HL-60/S4 treated with retinoic acid at 250 ng/mL for 4 days and 3 days (cell line): ENCODE data around the gene C8G.

Experiments
- in situ Hi-C: fragments of 300-500 bp; cut with MboI; formaldehyde crosslinking; loops from 2 replicates; pipeline ENCODE4 v1.7.0; 2022; ENCODE audit warnings: low sequenced_read_pairs

The C8G gene

DNA sequence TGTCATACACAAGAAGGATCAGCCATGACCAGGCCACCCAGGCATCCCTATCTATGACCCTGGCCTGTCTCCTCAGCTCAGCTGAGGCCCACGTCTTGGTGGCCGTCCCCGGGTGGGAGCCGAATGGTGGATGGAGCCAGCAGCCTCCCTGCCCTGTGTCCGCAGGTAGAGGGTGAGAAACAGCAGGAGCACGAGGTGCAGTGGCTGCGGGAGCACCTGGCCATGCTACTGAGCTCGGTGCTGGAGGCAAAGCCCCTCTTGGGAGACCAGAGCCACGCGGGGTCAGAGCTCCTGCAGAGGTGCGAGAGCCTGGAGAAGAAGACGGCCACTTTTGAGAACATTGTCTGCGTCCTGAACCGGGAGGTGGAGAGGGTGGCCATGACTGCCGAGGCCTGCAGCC, 25.0 kb upstream of the C8G start:
- in situ Hi-C loops: no loop called here

DNA sequence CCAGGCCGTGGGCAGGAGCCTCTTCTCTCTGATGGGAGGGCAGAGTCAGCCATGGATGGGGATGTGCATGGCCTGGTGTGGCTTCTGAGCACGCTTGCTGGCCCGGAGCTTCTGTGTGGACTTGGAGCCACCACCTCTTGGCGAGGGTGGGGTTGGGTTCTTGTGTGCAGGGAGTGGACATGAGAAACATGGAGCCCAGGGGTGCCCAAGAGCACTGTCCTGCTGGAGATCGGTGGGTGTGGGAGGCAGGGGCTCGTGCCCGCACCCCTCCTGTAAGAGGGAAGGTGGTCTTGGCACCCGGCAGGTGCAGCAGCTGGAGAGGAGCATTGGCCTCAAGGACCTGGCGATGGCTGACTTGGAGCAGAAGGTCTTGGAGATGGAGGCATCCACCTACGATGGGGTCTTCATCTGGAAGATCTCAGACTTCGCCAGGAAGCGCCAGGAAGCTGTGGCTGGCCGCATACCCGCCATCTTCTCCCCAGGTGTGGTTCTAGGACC, 24.3 kb upstream of the C8G start:
- in situ Hi-C loops: no loop called here

DNA sequence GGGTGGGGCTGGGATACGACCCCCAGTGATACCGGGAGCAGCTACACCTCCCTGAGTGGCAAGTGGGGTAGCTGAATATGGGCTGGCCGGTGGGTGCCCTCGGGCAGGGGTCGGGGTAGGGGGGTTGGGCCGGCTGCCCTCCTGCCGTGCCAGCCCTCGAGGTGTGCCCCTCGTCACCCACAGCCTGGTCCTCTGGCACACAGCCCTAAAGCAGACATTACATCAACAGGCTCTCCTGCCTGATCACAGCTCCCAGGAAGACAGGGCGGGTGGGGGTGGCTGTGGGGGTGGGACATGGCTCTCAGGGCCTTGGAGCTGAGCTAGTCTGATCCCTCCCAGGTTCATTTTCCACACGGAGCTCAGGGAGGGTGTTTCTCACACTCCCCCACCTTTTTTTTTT, 23.7 kb upstream of the C8G start:
- in situ Hi-C loops: no loop called here

DNA sequence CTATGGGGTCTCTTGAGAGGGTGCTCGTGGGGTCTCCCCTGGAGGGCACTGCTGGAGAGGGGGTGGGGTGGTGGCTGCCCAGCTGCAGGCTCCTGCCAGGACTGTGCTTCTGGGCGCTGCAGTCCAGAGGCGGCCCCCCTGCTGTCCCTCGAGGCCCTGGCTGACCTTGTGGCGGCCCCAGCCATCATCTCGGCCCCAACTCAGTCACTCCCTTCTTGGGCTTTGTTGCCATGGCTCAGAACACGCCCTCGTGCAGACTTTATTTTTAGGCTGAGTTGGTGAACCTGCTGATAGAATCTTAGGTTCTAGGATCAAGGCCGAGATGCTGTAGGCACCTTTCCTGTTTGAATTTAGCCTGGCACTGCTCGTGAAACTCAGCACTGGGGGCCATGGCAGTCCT, 23.3 kb upstream of the C8G start:
- in situ Hi-C loops: no loop called here

DNA sequence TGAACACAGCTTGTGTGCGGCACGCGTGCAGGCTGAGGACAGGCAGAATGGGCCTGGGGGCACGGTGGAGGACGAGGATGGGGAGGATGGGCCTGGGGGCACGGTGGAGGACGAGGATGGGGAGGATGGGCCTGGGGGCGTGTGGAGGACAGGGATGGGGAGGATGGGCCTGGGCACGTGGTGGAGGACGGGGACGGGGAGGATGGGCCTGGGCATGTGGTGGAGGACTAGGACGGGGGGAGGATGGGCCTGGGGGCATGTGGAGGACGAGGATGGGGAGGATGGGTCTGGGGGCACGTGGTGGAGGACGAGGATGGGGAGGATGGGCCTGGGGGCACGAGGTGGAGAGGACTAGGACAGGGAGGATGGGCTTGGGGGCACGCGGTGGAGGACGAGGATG, 22.5 kb upstream of the C8G start:
- in situ Hi-C loops: no loop called here

DNA sequence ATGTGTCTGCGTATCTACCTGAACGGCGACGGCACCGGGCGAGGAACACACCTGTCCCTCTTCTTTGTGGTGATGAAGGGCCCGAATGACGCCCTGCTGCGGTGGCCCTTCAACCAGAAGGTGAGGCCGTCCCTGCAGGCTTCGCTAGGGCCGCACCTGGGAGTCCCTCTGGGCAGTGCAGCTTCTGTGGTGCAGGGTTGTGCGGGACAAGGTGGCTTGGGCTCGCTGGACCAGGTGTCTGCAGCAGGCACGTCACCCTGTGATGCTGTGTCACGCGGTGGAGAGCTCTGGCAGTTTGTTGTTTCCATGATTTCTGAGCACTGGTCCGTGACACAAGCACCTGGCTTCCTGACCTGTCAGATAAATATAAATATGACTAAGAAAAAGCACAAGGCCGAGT, 21.2 kb upstream of the C8G start:
- in situ Hi-C loops: no loop called here

DNA sequence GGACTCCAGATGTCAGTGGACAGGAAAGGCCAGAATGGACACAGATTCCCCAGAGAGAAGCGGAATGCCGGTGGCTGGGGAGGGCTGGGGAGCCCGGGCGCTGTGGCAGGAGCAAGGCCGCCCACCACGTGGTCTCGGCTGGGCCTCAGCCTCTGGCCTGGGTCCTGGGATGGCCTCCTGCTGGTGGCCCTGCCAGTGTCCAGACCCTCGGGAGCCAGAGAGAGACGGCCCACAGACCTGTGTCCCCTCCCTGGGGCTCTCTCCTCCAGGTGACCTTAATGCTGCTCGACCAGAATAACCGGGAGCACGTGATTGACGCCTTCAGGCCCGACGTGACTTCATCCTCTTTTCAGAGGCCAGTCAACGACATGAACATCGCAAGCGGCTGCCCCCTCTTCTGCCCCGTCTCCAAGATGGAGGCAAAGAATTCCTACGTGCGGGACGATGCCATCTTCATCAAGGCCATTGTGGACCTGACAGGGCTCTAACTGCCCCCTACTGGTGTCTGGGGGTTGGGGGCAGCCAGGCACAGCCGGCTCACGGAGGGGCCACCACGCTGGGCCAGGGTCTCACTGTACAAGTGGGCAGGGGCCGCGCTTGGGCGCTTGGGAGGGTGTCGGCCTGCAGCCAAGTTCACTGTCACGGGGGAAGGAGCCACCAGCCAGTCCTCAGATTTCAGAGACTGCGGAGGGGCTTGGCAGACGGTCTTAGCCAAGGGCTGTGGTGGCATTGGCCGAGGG, 19.5 kb upstream of the C8G start:
- in situ Hi-C loops: no loop called here

DNA sequence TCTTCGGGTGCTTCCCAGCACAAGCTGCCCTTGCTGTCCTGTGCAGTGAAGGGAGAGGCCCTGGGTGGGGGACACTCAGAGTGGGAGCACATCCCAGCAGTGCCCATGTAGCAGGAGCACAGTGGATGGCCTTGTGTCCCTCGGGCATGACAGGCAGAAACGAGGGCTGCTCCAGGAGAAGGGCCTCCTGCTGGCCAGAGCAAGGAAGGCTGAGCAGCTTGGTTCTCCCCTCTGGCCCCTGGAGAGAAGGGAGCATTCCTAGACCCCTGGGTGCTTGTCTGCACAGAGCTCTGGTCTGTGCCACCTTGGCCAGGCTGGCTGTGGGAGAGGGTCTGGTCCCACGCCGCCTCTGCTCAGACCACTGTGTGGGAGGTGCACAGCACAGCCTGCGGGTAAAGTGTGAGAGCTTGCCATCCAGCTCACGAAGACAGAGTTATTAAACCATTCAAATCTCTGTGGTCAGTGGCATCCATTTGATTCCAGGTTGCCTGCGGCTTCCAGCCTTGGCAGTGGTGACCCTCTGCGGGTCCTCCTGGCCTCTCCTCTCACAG, 18.8 kb upstream of the C8G start:
- in situ Hi-C loops: no loop called here

DNA sequence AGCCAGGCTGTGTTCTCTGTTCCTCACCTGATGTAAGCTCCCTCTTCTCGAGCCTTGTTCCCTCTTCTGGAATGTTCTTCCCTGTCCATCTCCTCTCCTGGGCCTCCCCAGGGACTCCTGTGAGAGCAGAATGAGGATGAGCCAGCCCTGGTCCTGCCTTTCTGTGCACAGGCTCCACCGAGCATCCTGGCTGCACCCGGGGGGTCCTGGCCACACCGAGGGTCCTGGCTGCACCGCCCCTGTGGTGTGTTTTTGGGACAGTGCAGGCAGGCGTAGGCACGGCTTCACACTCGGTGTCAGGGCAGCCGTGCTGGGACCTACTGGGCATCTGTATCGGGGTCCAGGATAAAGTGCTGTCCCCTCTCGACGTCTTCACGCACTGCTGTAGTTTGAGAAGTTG, 18.3 kb upstream of the C8G start:
- in situ Hi-C loops: no loop called here

DNA sequence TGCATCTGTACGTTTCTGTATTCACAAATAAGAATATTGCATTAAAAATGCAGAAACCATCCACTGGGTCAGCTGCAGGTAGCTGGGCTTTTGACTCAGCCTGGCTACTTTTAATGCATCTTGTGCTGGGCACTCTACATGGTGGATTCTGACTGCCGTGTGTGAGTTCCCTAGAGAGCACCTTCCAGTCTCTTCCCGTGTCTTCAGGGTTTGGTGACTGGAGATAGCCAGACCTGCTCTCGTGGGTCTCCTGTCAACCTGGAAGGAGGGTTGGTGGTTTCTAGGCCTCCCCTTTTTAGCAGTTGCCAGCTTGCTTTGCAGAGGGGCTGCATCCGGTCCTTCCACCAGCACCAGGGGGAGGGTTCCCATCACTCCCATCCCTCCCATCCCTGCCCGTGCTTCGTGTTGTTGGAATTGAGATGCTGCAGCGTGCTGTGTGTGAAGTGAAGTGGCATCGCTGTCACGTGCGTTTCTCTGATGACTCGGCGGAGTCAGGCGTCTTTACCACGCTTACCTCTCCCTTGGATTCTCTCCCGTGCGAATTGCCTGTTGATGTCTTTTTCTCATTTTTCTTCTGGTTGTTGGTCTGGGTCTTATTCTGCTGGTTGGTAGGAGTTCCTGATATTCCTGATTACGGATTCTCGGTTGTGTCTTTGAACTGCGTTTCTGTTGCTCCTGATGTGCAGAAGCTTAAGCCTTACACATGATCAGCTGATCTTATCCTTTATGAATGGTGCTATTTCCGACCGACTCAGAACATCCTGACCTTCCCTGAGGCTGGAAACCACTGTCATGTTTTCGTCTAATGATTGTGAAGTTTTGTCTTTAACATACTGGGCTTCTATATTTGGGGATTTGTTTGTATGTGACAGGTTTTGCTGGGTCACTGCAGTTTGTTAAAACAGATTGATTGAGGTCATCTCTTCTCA, 17.4 kb upstream of the C8G start:
- in situ Hi-C loops: no loop called here

DNA sequence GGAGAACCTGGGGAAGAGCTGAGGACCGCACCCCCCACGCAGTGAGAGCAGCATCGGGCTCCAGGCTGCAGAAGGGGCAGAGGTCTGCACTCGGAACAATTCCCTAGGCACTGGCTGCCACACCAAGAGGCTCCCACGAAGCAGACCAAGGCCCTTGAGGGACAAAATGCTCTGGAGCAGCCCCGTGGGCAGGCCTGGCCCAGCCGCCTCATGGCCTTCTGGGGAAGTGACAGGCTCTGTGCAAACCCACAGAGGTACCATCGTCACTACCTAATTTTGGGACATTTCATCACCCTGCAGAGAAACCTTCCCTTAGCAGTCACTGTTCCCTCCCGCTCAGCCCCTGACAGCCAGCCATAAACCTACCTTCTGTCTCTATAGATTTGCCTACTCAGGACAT, 16.5 kb upstream of the C8G start:
- in situ Hi-C loops: no loop called here

DNA sequence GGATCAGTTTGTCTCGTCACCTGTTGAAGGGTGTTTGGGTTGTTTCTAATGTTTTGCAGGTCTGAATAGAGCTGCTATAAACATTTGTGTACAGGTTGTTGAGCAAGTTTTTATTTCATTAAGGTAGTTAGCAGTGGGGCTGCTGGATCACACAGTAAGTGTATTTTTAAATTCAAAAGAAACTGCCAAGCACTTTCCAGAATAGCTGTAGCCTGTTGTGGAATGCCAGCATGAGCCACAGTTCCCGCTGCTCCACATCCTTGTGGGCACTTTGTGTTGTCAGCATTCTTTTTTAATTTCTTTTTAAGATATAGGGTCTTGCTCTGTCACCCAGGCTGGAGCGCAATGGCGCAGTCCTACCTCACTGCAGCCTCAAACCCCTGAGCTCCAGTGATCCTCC, 15.0 kb upstream of the C8G start:
- in situ Hi-C loops: no loop called here

DNA sequence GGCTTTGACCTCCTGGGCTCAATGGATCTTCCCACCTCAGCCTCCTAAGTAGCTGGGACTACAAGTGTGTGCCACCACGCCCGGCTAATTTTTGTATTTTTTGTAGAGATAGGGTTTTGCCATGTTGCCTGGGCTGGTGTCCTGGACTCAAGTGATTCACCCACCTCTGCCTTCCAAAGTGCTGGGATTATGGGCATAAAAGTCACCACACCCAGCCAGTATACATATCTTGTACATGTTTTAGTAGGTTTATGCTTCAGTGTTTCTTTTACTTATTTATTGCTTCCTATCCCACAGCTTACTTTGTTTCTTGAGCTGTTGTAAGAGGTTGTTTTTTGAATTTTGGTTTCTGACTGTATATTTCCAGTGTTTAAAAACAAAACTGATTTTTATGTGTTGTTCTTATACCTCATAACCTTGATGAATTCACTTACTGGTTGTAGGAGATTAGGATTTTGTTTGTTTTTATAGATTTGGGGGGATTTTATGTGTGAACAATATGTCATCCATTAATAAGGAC, 13.4 kb upstream of the C8G start:
- in situ Hi-C loops: no loop called here

DNA sequence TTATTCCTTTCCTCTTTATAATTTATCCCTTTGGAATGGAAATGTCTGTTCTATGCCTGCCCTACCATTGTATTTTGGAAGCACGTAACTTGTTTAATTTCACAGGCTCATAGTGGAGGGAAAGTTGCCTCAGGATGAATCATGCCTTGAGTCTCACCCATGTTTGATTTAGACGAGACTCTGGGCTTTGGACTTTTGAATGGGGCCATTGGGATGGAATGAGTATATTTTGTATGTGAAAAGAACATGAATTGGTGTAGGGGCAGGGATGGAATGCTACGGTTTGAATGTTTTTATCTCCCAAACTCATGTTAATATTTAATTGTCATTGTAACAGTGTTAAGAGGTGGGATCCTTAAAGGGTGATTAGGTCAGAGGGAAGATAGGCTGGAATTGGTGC, 10.8 kb upstream of the C8G start:
- in situ Hi-C loops: no loop called here

DNA sequence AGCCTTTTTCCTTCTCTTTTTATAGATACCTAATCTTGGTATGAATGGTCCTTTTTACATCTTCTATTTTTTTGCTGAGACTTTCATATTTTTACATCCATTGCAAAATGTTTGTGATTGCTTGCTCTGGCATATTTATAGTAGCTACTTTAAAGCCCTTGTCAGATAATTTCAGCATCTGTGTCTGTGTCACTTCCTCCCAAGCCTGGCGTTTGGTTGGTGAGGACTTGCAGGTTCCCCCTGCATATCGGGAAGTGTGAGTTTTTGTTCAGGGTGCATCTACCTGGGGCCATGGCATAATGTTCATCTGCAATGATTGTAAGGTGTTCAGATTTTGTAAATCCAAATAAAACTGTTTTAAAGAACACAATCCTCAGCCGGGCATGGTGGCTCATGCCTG, 9.4 kb upstream of the C8G start:
- in situ Hi-C loops: no loop called here

DNA sequence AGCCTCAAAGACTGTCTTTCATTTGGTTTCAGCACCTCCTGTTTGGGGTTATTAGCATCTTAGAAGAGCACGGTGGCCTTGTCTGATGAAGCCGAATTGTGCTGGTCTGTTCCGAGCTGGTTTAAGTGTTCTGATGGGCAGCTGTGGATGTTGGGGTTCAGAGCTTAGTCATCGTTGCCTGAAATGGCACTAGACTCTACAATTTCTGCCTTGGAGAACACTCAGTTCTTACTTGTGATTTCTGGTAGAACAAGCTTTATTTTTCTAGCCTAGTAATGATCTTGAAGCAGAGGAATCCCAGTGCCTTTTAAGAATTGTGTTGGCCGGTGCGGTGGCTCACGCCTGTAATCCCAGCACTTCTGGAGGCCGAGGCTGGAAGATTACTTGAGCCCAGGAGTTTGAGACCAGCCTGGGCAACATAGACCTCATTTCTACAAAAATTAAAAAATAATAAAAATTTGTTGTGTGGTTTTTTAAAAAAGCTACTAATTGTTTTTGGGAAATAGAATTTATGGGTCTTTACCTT, 8.3 kb upstream of the C8G start:
- in situ Hi-C loops: no loop called here

DNA sequence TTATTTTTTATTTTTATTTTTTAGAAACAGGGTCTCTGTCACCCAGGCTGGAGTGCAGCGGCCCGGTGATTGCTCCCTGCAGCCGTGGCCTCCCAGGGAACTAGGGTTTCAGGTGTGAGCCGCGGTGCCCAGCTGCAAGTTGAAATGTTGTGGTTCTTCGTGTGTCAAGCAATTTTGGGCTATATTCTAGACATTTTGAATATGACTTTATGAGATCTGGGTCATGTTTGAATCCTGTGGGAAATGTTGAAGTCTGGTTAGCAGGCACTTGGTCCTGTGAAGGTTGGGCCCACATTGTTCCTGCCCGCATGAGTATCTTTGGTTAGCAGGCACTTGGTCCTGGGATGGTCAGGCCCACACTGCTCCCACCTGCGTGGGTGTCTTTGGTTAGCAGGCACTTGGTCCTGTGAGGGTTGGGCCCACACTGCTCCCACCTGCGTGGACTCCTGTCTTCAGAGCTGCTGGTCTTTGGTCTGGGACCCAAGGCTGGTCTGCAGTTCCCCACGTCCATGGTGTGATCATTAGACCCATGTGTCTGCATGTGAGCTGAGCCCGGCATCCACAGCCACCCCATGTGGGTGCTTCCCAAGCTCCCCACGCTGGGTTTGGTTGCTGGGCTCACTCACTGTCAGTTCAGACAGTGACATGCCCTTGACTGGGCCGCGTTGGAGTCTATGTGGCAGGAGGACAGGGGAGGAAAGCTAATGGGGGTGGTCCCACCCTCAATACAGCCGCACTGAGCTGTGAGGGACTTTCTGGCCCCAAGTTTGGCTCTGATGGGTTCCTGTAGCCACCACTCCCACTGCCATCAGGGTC, 7.6 kb upstream of the C8G start:
- in situ Hi-C loops: no loop called here

DNA sequence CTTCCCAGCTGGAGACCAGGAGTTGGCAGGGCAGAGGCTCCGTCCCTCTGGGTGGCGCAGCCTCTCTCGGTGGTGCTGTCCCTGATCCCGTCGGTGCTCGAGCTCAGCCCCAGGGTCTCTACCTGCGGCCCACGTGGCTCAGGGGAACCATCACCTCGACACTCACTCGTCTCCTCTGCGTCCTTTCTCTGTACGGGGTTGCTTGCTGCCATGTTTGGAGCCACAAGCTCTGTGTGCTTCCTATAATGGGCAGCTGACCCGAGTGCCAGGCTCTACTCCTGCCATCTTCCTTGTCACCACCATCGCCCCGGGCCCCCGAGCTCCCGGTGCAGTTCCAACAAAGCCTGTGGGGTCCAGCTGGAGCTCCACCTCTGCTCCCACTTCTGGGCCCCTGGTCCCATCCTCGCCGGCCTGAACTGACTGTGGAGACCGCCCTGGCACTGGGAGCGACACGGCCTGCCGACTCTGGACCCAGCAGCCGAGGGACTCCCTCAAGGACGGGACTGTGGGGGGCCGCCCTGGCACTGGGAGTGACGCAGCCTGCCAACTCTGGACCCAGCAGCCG, 5.5 kb upstream of the C8G start:
- in situ Hi-C loops: no loop called here

DNA sequence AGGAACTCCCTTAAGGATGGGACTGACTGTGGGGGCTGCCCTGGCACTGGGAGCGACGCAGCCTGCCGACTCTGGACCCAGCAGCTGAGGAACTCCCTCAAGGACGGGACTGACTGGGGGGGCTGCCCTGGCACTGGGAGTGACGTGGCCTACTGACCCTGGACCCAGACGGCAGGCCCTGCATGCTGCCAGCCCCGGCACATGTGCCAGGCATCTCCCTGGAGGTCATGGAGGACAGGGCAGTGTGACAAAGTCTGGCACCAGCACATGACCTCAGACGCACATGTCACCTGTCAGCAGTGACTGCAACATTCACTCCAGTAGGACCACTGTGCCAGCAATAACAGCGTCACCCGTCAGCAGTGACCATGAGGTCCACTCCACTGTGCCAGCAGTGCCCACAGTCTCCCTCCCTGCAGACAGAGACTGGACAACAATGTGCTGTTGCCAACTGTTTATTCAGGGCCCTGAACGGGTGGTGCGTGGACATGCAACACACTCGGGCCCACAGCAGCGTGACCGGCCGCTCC, 5.0 kb upstream of the C8G start:
- in situ Hi-C loops: no loop called here
